Esophagus mucosa (tissue), 1 donor: ENCODE measurements around the gene RAD18. TPM values are rescaled to one million over a fixed set of nuclear protein-coding genes. Genes with fewer than 3 reads are reported as not detected.

Experiments used
- ATAC-seq: fragments of 200-7000 bp; cut with Tn5 transposase; one replicate; pipeline ENCODE4 v1.9.1; 2020
- total RNA-seq: library from RNA; stranded (reverse); gene quantifications from one replicate; pipeline ENCODE4 v1.2.4, GENCODE V29; 2023
- donor health status: DM: yes; HTN: yes; CAD: no.

The RAD18 gene
- total RNA-seq, 1 donor from 2014 or later = 9.4 TPM

GRCh38 chr3:8964436-8965370, 1.4 kb upstream of the RAD18 start:
- peak; percentile 78 for ATAC-seq

- no peak for ATAC-seq
These were observed 928 bp downstream of the RAD18 start for GRCh38 chr3:8962226-8962861.

- ATAC-seq = no peak
These were observed 3.6 kb downstream of the RAD18 start for GRCh38 chr3:8959668-8960067.

- ATAC-seq = no peak
These were observed 8.1 kb downstream of the RAD18 start for GRCh38 chr3:8954938-8955763.

- no peak for ATAC-seq
These were observed 10.0 kb downstream of the RAD18 start for GRCh38 chr3:8953313-8953712.

- no peak for ATAC-seq
These were observed 11.1 kb downstream of the RAD18 start for GRCh38 chr3:8952130-8952529.

GRCh38 chr3:8945890-8946600, 17.2 kb downstream of the RAD18 start:
- ATAC-seq = no peak

- no peak for ATAC-seq
These were observed 20.4 kb downstream of the RAD18 start for GRCh38 chr3:8942746-8943488.

GRCh38 chr3:8942115-8942514, 21.2 kb downstream of the RAD18 start:
- ATAC-seq = no peak

- no peak for ATAC-seq
These were observed 25.3 kb downstream of the RAD18 start for GRCh38 chr3:8938021-8938420.

GRCh38 chr3:8937064-8938020, 25.9 kb downstream of the RAD18 start:
- ATAC-seq = no peak

- ATAC-seq = no peak
These were observed 30.8 kb downstream of the RAD18 start for GRCh38 chr3:8932507-8932906.

GRCh38 chr3:8931342-8931741, 31.9 kb downstream of the RAD18 start:
- ATAC-seq = no peak

GRCh38 chr3:8929860-8930259, 33.4 kb downstream of the RAD18 start:
- ATAC-seq = no peak

GRCh38 chr3:8914491-8914890, 48.8 kb downstream of the RAD18 start:
- ATAC-seq = no peak

GRCh38 chr3:8911781-8912180, 51.5 kb downstream of the RAD18 start:
- no peak for ATAC-seq

- no peak for ATAC-seq
These were observed 54.1 kb downstream of the RAD18 start for GRCh38 chr3:8909160-8909559.

GRCh38 chr3:8903191-8903590, 60.1 kb downstream of the RAD18 start:
- no peak for ATAC-seq

- no peak for ATAC-seq
These were observed 62.4 kb downstream of the RAD18 start for GRCh38 chr3:8900869-8901268.

- ATAC-seq = no peak
These were observed 63.3 kb downstream of the RAD18 start for GRCh38 chr3:8899876-8900460.
